SK-N-SH (cell line): ENCODE measurements around the gene KCNH3. TPM values are rescaled to one million over a fixed set of nuclear protein-coding genes. Genes with fewer than 3 reads are reported as not detected.

Experiments
- CTCF ChIA-PET: fragments of 300-600, 350-600 bp; formaldehyde crosslinking; extraction: SDS; loops from one replicate; lab custom pipeline; 2021; lab: Yijun Ruan, JAX
- POLR2A ChIA-PET: fragments of 350-600 bp; sonication (Branson Sonifier 250); formaldehyde crosslinking; extraction: SDS; loops from one replicate; lab custom pipeline; 2020; ENCODE audit warnings: antibody characterized with exemption, inconsistent platforms; lab: Yijun Ruan, JAX
- DNase-seq: peaks from one replicate; pipeline ENCODE4 v3.0.0; 2012
- H2AFZ ChIP-seq: fragments of 200-600 bp; sonication (generic); 2 replicates; pipeline ENCODE4 v1.8.1; 2016; ENCODE audit warnings: antibody characterized with exemption, mild to moderate bottlenecking, low read depth
- H3F3A ChIP-seq: fragments of 200-600 bp; sonication (generic); replicated peaks from 2 replicates; pipeline ENCODE3; 2016; ENCODE audit warnings: antibody characterized with exemption, mild to moderate bottlenecking; ENCODE audit not compliant: insufficient read depth
- H3K27ac ChIP-seq, 2 experiments: fragments of 200-500 bp in 1 of 2; fragments of 200-600 bp in 1 of 2; sonication (Bioruptor generic) in 1 of 2; sonication (generic), shearing (Covaris generic) in 1 of 2; 2 replicates each; pipeline versions ENCODE4 v1.5.1 to v1.6.1; 2014 to 2016; ENCODE audit warnings: low read depth in 2 of 2, inconsistent platforms in 1 of 2, low read length in 1 of 2, mild to moderate bottlenecking in 1 of 2, mixed read lengths in 1 of 2
- H3K27me3 ChIP-seq: fragments of 200-600 bp; sonication (generic), shearing (Covaris generic); 2 replicates; pipeline ENCODE4 v1.6.1; 2016; ENCODE audit warnings: mixed run types; ENCODE audit not compliant: insufficient read depth
- H3K36me3 ChIP-seq, 2 experiments: fragments of 200-500 bp in 1 of 2; fragments of 200-600 bp in 1 of 2; sonication (Bioruptor generic) in 1 of 2; sonication (generic) in 1 of 2; replicated peaks in 1 of 2; 2 replicates each; pipeline versions ENCODE3 to v1.5.1; 2014 to 2016; ENCODE audit warnings: low read length in 1 of 2, mild to moderate bottlenecking in 1 of 2; ENCODE audit not compliant: insufficient read depth in 2 of 2, control insufficient read depth in 1 of 2
- H3K4me1 ChIP-seq, 2 experiments: fragments of 200-500 bp in 1 of 2; fragments of 200-600 bp in 1 of 2; sonication (Bioruptor generic) in 1 of 2; sonication (generic), shearing (Covaris generic) in 1 of 2; 2 replicates each; pipeline versions ENCODE4 v1.5.1 to v1.6.1; 2014 to 2016; ENCODE audit warnings: low read depth in 1 of 2, low read length in 1 of 2, mixed run types in 1 of 2; ENCODE audit not compliant: insufficient read depth in 2 of 2, control insufficient read depth in 1 of 2
- H3K4me2 ChIP-seq: fragments of 200-600 bp; sonication (generic), shearing (Covaris generic); 2 replicates; pipeline ENCODE4 v1.6.1; 2017; ENCODE audit warnings: mixed run types
- H3K4me3 ChIP-seq, 2 experiments: fragments of 200-500 bp in 1 of 2; fragments of 200-600 bp in 1 of 2; sonication (Bioruptor generic) in 1 of 2; sonication (generic), shearing (Covaris generic) in 1 of 2; 2 replicates each; pipeline versions ENCODE4 v1.5.1 to v1.8.1; 2014 to 2016; ENCODE audit warnings: low read depth in 2 of 2, inconsistent platforms in 1 of 2, low read length in 1 of 2, mild to moderate bottlenecking in 1 of 2, mixed read lengths in 1 of 2, moderate library complexity in 1 of 2
- H3K79me2 ChIP-seq: fragments of 200-600 bp; sonication (generic); 2 replicates; pipeline ENCODE4 v1.8.1; 2017; ENCODE audit warnings: mild to moderate bottlenecking; ENCODE audit not compliant: insufficient read depth
- H3K9ac ChIP-seq: fragments of 200-600 bp; sonication (generic); 2 replicates; pipeline ENCODE4 v1.6.1; 2017; ENCODE audit warnings: mixed run types
- H3K9me2 ChIP-seq: fragments of 200-600 bp; sonication (generic); 2 replicates; pipeline ENCODE4 v1.6.1; 2017; ENCODE audit warnings: mixed run types
- H3K9me3 ChIP-seq: fragments of 200-600 bp; sonication (generic); 2 replicates; pipeline ENCODE4 v1.6.1; 2017; ENCODE audit warnings: mixed run types, mild to moderate bottlenecking, moderate library complexity
- H4K20me1 ChIP-seq: fragments of 200-600 bp; sonication (generic); 2 replicates; pipeline ENCODE4 v1.6.1; 2017; ENCODE audit warnings: mild to moderate bottlenecking, mixed run types; ENCODE audit not compliant: insufficient read depth
- EZH2phosphoT487 ChIP-seq: fragments of 200-600 bp; sonication (generic); IDR thresholded peaks from 2 replicates; pipeline ENCODE4 v1.6.1; 2017; ENCODE audit warnings: low read depth, mixed run types, mild to moderate bottlenecking, antibody characterized with exemption, moderate library complexity, borderline replicate concordance
- FOSL2 ChIP-seq: IDR thresholded peaks from 2 replicates; pipeline ENCODE4 v1.4.0; 2012; ENCODE audit warnings: low read depth, mild to moderate bottlenecking, moderate library complexity, borderline replicate concordance
- FOXM1 ChIP-seq: IDR thresholded peaks from 2 replicates; pipeline ENCODE4 v1.4.0; 2012; ENCODE audit warnings: low read depth, mild to moderate bottlenecking
- GABPA ChIP-seq: IDR thresholded peaks from 2 replicates; pipeline ENCODE4 v1.4.0; 2012; ENCODE audit warnings: low read depth, mild to moderate bottlenecking
- MEF2A ChIP-seq: IDR thresholded peaks from 2 replicates; pipeline ENCODE4 v1.4.0; 2012; ENCODE audit warnings: low read depth, borderline replicate concordance
- NFIC ChIP-seq: IDR thresholded peaks from 2 replicates; pipeline ENCODE4 v1.4.0; 2012; ENCODE audit warnings: borderline replicate concordance
- NRF1 ChIP-seq: IDR thresholded peaks from 2 replicates; pipeline ENCODE4 v1.6.1; 2012; ENCODE audit warnings: low read depth, mild to moderate bottlenecking, low read length
- RAD21 ChIP-seq: IDR thresholded peaks from 2 replicates; pipeline ENCODE4 v1.6.1; 2012; ENCODE audit warnings: mild to moderate bottlenecking, low read length
- RCOR1 ChIP-seq: fragments of 150-350 bp; IDR thresholded peaks from 2 replicates; pipeline ENCODE4 v1.6.1; 2017; ENCODE audit warnings: antibody characterized with exemption, low read length
- RFX5 ChIP-seq: IDR thresholded peaks from 2 replicates; pipeline ENCODE4 v1.6.1; 2012; ENCODE audit warnings: mild to moderate bottlenecking, improper control_type of control experiment, low read length
- RXRA ChIP-seq: IDR thresholded peaks from 2 replicates; pipeline ENCODE4 v1.4.0; 2012; ENCODE audit warnings: low read depth, mild to moderate bottlenecking, borderline replicate concordance
- SMC3 ChIP-seq: IDR thresholded peaks from 2 replicates; pipeline ENCODE4 v1.6.1; 2012; ENCODE audit warnings: low read depth, low read length, improper control_type of control experiment
- WGBS: methylation state at CpG from one replicate; pipeline ENCODE4 v1.1.6; 2017; ENCODE audit warnings: low lambda C conversion rate; 5-methylcytosine and 5-hydroxymethylcytosine counted together
- polyA plus RNA-seq, 3 experiments: library from polyadenylated mRNA; depleted of rRNA; stranded (reverse); fragments of >200 nt; gene quantifications; 2 replicates each; pipeline ENCODE4 v1.2.3, GENCODE V29; 2012
- TF ChIP-seq, protein P1 (sequence below): fragments of 150-350 bp; IDR thresholded peaks from 2 replicates; pipeline ENCODE4 v1.6.1; 2017; ENCODE audit warnings: antibody characterized with exemption, low read length, low read depth, borderline replicate concordance
- TF ChIP-seq, protein P2 (sequence below): IDR thresholded peaks from 2 replicates; pipeline ENCODE4 v1.4.0; 2012; ENCODE audit warnings: low read depth, borderline replicate concordance
- TF ChIP-seq, protein P3 (sequence below): IDR thresholded peaks from 2 replicates; pipeline ENCODE4; 2012
- TF ChIP-seq, protein P4 (sequence below): IDR thresholded peaks from 2 replicates; pipeline ENCODE4 v1.6.1; 2012; ENCODE audit warnings: mild to moderate bottlenecking, low read depth, low read length, moderate library complexity
- TF ChIP-seq, protein P5 (sequence below): fragments of 200-600 bp; sonication (generic); IDR thresholded peaks from 2 replicates; pipeline ENCODE4 v1.6.1; 2017; ENCODE audit warnings: antibody characterized with exemption, mild to moderate bottlenecking, moderate library complexity

KCNH3 gene
- polyA plus RNA-seq, 1 of the 3 experiments (the other 2 are of a cell fraction) = 3.7 TPM

DNA sequence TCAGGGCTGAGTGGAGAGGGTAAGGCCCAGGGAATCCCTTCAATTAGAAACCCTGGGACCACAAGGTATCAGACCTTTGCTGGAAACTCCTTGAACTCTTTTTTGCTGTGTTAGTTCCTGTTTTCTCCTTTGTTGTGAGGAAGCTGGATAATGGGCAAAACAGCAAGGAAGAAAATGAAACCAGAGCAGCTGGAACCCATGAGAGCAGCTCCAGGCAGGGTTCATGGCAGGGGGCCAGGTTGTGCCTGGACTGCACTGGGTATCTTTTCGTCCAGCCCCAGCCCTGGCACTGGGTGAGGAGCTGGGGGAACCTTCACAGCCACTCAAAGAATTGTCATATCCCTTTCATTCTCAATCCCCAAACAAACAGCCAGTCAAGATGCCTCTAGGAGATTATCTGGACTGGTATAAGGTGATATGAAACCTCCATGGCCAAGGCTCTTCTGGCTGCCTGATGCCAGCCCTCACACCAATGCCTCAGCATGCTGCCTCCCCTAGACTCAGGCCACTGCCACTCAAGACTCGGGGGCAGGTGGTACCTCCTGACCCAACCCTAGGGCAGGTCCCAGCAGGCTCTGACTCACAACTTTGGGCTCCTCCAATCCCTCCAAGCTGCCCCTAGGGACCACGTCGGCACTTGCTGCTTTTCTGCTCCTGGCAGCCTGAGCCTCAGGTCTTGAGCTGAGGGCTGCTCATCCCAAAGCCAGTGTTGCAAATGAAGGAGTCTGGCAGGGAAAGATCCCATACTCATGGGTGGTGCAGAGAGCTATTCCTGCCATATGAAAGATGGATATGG, 50.1 kb downstream of the KCNH3 start:
- Histone ChIP-seq H3K4me1 (peaks cover 0 to 12% of the 10 kb centered on the region in 2 experiments; a peak in 1 of 4 replicates), H3K4me2 (no peak overlapping the region), H3K9me2 (no peaks in the 10 kb centered on the region), H3K9ac (no peak overlapping the region), H3K79me2 (no peaks in the 10 kb centered on the region), H3K9me3 (no peaks in the 10 kb centered on the region), H2AFZ (no peak overlapping the region), H3K4me3 (no peak overlapping the region), H3K27ac (peak overlapping the region in 1 of 2 experiments; percentile 48; a peak in 1 of 4 replicates), H3K36me3 (peaks cover 22 to 29% of the 10 kb centered on the region in 2 experiments), H3K27me3 (no peaks in the 10 kb centered on the region), H3F3A (no peaks in the 10 kb centered on the region), H4K20me1 (no peaks in the 10 kb centered on the region)
- TF ChIP-seq RFX5 (no peak), GABPA (no peak), NRF1 (no peak), FOSL2 (no peak), RCOR1 (no peak)
- TF ChIP-seq, protein P1, sequence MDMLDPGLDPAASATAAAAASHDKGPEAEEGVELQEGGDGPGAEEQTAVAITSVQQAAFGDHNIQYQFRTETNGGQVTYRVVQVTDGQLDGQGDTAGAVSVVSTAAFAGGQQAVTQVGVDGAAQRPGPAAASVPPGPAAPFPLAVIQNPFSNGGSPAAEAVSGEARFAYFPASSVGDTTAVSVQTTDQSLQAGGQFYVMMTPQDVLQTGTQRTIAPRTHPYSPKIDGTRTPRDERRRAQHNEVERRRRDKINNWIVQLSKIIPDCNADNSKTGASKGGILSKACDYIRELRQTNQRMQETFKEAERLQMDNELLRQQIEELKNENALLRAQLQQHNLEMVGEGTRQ = no peak
- TF ChIP-seq, protein P2, sequence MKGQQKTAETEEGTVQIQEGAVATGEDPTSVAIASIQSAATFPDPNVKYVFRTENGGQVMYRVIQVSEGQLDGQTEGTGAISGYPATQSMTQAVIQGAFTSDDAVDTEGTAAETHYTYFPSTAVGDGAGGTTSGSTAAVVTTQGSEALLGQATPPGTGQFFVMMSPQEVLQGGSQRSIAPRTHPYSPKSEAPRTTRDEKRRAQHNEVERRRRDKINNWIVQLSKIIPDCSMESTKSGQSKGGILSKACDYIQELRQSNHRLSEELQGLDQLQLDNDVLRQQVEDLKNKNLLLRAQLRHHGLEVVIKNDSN = no peak
- POLR2A ChIA-PET = no interaction called here
- CTCF ChIA-PET = interaction anchor here (1.0 to 2.0 kb wide), 3 partner anchors 8 to 230 kb away, joined by 3 to 8 read pairs (median 5); no protein-coding TSS in a partner anchor
- no peak for DNase-seq
- 76% methylated on average over 3 of the region's 4 CpGs for WGBS

DNA sequence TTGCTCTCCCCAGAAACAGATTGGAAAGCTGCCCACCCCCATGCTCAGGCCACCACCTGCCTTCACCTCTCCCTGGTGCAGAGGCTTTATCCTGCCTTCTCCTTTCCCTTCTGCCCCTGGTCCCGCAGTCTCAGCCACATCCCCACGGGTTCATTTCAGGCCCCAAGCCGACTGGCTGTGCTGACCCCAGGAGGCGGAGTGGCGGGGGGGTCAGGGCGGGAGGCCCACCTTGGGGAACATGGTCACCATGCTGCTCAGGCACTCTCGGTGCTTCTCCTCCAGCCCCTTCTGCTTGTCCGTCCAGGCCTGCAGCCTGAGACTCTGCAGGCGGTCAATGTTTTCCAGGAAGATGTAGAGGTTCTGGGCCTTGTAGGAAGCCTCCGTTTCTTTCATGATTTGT, 59.7 kb downstream of the KCNH3 start:
- peaks cover 0 to 4% of the 10 kb centered on the region in 2 experiments for H3K36me3 ChIP-seq
- H2AFZ ChIP-seq = no peak overlapping the region
- CTCF ChIA-PET = interaction anchor here (0.8 kb wide), 1 partner anchor 18 kb away, joined by 4 read pairs; no protein-coding TSS in a partner anchor
- POLR2A ChIA-PET = no interaction called here
- H3K79me2 ChIP-seq = no peaks in the 10 kb centered on the region
- no peaks in the 10 kb centered on the region for H3K9me2 ChIP-seq
- no peak overlapping the region for H3K4me2 ChIP-seq
- no peak overlapping the region for H3K9ac ChIP-seq
- no peaks in the 10 kb centered on the region for H3K27me3 ChIP-seq
- no peak overlapping the region for H3K4me3 ChIP-seq
- no peaks in the 10 kb centered on the region for H4K20me1 ChIP-seq
- no peaks in the 10 kb centered on the region; a peak in 1 of 4 replicates for H3K4me1 ChIP-seq
- no peaks in the 10 kb centered on the region for H3F3A ChIP-seq
- 85% methylated on average over 10 of the region's 10 CpGs for WGBS
- DNase-seq = no peak
- H3K27ac ChIP-seq = no peak overlapping the region
- H3K9me3 ChIP-seq = no peaks in the 10 kb centered on the region
- TF ChIP-seq, protein P2 = no peak
- no peak for TF ChIP-seq RXRA
- TF ChIP-seq RAD21 = no peak
- no peak for TF ChIP-seq NFIC
- TF ChIP-seq, protein P3, sequence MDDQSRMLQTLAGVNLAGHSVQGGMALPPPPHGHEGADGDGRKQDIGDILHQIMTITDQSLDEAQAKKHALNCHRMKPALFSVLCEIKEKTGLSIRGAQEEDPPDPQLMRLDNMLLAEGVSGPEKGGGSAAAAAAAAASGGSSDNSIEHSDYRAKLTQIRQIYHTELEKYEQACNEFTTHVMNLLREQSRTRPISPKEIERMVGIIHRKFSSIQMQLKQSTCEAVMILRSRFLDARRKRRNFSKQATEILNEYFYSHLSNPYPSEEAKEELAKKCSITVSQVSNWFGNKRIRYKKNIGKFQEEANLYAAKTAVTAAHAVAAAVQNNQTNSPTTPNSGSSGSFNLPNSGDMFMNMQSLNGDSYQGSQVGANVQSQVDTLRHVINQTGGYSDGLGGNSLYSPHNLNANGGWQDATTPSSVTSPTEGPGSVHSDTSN = no peak
- TF ChIP-seq, protein P4, sequence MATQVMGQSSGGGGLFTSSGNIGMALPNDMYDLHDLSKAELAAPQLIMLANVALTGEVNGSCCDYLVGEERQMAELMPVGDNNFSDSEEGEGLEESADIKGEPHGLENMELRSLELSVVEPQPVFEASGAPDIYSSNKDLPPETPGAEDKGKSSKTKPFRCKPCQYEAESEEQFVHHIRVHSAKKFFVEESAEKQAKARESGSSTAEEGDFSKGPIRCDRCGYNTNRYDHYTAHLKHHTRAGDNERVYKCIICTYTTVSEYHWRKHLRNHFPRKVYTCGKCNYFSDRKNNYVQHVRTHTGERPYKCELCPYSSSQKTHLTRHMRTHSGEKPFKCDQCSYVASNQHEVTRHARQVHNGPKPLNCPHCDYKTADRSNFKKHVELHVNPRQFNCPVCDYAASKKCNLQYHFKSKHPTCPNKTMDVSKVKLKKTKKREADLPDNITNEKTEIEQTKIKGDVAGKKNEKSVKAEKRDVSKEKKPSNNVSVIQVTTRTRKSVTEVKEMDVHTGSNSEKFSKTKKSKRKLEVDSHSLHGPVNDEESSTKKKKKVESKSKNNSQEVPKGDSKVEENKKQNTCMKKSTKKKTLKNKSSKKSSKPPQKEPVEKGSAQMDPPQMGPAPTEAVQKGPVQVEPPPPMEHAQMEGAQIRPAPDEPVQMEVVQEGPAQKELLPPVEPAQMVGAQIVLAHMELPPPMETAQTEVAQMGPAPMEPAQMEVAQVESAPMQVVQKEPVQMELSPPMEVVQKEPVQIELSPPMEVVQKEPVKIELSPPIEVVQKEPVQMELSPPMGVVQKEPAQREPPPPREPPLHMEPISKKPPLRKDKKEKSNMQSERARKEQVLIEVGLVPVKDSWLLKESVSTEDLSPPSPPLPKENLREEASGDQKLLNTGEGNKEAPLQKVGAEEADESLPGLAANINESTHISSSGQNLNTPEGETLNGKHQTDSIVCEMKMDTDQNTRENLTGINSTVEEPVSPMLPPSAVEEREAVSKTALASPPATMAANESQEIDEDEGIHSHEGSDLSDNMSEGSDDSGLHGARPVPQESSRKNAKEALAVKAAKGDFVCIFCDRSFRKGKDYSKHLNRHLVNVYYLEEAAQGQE = no peak
- no peak for TF ChIP-seq SMC3
- no peak for TF ChIP-seq MEF2A
- TF ChIP-seq EZH2phosphoT487 = no peak
- TF ChIP-seq, protein P5, sequence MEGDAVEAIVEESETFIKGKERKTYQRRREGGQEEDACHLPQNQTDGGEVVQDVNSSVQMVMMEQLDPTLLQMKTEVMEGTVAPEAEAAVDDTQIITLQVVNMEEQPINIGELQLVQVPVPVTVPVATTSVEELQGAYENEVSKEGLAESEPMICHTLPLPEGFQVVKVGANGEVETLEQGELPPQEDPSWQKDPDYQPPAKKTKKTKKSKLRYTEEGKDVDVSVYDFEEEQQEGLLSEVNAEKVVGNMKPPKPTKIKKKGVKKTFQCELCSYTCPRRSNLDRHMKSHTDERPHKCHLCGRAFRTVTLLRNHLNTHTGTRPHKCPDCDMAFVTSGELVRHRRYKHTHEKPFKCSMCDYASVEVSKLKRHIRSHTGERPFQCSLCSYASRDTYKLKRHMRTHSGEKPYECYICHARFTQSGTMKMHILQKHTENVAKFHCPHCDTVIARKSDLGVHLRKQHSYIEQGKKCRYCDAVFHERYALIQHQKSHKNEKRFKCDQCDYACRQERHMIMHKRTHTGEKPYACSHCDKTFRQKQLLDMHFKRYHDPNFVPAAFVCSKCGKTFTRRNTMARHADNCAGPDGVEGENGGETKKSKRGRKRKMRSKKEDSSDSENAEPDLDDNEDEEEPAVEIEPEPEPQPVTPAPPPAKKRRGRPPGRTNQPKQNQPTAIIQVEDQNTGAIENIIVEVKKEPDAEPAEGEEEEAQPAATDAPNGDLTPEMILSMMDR = no peak
- no peak for TF ChIP-seq FOXM1
- no peak for TF ChIP-seq NRF1
